Astrocyte of the hippocampus (primary cell): ENCODE results near the gene SLC24A1.

Experiments
- DNase-seq: peaks from one replicate; pipeline ENCODE4 v3.0.0; 2011; ENCODE audit warnings: low read depth, low spot score

Gene SLC24A1

GRCh38 chr15:65618560-65619109 lies 3.1 kb upstream of the SLC24A1 start:
- DNase-seq = no peak

- no peak for DNase-seq
These were observed 2.0 kb upstream of the SLC24A1 start for GRCh38 chr15:65619626-65620290.

GRCh38 chr15:65620833-65621232 lies 905 bp upstream of the SLC24A1 start:
- DNase-seq = no peak

GRCh38 chr15:65623103-65623502 lies 1.4 kb downstream of the SLC24A1 start:
- DNase-seq = no peak

- no peak for DNase-seq
These were observed 5.1 kb downstream of the SLC24A1 start for GRCh38 chr15:65626856-65627255.

- no peak for DNase-seq
These were observed 7.8 kb downstream of the SLC24A1 start for GRCh38 chr15:65629548-65629947.

GRCh38 chr15:65630760-65631159 lies 9.0 kb downstream of the SLC24A1 start:
- DNase-seq = no peak

- no peak for DNase-seq
These were observed 9.8 kb downstream of the SLC24A1 start for GRCh38 chr15:65631503-65631902.

- DNase-seq = no peak
These were observed 11.1 kb downstream of the SLC24A1 start for GRCh38 chr15:65632780-65633375.

- no peak for DNase-seq
These were observed 12.0 kb downstream of the SLC24A1 start for GRCh38 chr15:65633752-65634151.

GRCh38 chr15:65634356-65634755 lies 12.6 kb downstream of the SLC24A1 start:
- DNase-seq = no peak

- no peak for DNase-seq
These were observed 16.4 kb downstream of the SLC24A1 start for GRCh38 chr15:65638109-65638508.

- peak; percentile 86 for DNase-seq
These were observed 16.9 kb downstream of the SLC24A1 start for GRCh38 chr15:65638681-65639089.

GRCh38 chr15:65639509-65639908 lies 17.8 kb downstream of the SLC24A1 start:
- no peak for DNase-seq

GRCh38 chr15:65641768-65642475 lies 20.2 kb downstream of the SLC24A1 start:
- DNase-seq = no peak

- no peak for DNase-seq
These were observed 20.9 kb downstream of the SLC24A1 start for GRCh38 chr15:65642594-65642993.

GRCh38 chr15:65644282-65644681 lies 22.5 kb downstream of the SLC24A1 start:
- no peak for DNase-seq

- no peak for DNase-seq
These were observed 23.7 kb downstream of the SLC24A1 start for GRCh38 chr15:65645392-65645791.

GRCh38 chr15:65646486-65646885 lies 24.7 kb downstream of the SLC24A1 start:
- no peak for DNase-seq

- no peak for DNase-seq
These were observed 28.7 kb downstream of the SLC24A1 start for GRCh38 chr15:65650312-65651041.

- no peak for DNase-seq
These were observed 29.2 kb downstream of the SLC24A1 start for GRCh38 chr15:65651042-65651322.
